HG03558 (cell line): ENCODE data around the gene LEO1.
A peak's percentile ranks its signal among the peaks of the same experiment; 100 is the strongest.
"Not testable (repeated sequence)": the region's sequence is repeated elsewhere in the genome, so short reads cannot be mapped to it uniquely, and the experiment has no call there.

Experiments
- ATAC-seq: cut with Tn5 transposase; IDR thresholded peaks from one replicate; pipeline ENCODE4 v1.9.1; 2021; ENCODE audit warnings: moderate number of reproducible peaks; ENCODE audit not compliant: unreplicated experiment; ENCODE audit errors: extremely low read depth

LEO1 gene

DNA sequence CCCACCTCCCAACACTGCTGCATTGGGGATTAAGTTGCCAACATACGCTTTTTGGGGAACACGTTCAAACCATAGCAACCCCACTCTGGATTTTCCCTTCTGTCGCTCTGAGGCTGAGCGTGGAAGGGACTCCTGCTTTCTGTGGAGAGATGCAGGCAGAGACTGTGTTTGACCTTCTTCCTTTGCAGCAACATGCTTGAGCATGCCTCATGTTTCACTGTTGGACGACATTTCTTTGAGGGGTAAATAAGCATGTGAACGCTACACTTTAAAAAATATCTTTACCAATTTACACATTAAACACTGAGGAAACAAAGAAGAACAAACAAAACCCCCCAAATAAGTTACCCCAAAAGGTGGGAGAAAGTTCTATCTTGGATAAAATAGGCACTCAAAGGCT, 33.2 kb upstream of the LEO1 start:
- no peak for ATAC-seq

DNA sequence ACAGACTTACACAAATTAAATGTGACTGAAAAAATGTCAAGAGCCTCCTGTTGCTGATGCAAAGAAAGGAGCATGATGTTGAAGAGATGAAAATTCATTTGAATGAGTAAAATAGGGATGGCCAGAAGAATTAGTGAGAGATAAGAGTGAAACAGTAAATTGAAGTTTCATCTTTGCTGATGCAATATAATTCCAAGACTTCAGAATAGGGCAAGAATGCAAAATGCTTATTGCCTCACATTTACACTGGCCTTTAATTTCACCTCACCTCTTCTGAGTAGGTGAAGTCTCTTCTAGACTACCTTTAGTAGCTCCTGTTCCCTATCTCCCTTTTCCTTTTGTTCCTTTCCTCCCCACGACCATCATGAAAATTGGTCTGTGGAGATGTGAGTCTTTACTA, 32.1 kb upstream of the LEO1 start:
- no peak for ATAC-seq

DNA sequence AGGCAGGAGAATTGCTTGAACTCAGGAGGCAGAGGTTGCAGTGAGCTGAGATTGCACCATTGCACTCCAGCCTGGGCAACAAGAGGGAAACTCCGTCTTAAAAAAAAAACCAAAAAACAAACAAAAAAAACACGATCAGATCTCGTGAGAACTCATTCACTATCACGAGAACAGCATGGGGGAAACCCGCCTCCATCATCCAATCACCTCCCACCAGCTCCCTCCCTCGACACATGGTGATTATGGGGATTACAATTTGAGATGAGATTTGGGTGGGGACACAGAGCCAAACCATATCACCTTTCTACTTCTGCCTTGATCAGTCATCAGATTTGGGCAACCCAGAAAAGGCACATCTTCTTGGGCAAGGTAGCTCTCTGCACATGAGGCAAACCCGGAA, 31.5 kb upstream of the LEO1 start:
- ATAC-seq, result not testable (repeated sequence)

DNA sequence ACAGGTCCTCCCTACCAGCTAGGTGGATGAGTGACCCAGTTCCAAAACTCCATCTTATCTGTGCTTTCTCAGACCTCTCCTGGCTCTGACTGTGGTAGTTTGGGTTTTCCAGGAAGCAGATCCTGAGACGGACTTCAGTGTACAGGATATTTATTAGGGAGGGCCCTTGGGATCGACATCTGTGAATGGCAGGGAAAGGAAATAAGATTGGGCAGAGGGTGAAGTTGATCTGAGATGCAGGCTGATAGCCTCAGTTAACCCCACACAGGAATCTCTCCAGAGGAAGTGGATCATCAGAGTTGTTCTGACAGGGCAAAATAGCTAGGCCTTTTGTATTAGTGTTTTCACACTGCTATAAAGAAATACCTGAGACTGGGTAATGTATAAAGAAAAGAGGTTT, 30.8 kb upstream of the LEO1 start:
- ATAC-seq, result no peak

DNA sequence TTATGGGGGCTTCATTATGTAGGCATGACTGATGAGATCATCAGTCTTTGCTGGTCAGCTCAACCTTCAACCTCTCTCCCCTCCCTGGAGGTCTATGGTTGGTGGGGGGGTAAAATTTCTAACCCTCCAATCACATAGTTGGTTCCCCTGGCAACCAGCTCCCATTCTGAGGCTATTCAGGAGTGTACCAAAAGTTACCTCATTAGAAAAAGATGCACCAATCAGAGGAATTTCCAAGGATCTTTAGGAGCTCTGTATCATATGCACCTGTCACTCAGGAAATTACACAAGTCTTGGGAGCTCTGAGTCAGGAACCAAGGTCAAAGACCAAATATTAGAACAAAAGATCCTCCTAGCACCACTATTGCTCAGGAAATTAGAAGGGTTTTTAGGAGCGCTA, 21.4 kb upstream of the LEO1 start:
- ATAC-seq, result no peak

DNA sequence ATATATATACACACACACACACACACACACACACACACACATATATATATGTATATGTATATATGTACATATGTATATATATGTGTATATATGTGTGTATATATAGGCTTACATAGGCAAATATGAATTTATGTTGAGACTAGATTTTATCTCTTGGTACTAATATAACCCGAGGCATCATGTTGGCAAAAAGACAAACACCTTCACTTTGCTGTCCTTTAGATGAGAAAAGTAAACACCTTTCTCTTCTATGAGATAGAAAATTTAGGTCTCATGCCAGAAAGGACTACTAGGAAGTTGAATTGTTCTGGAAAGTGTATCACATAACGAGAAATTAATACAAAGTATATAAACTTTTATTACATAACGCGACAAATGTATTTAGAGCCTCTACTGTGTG, 19.6 kb upstream of the LEO1 start:
- ATAC-seq, result no peak

DNA sequence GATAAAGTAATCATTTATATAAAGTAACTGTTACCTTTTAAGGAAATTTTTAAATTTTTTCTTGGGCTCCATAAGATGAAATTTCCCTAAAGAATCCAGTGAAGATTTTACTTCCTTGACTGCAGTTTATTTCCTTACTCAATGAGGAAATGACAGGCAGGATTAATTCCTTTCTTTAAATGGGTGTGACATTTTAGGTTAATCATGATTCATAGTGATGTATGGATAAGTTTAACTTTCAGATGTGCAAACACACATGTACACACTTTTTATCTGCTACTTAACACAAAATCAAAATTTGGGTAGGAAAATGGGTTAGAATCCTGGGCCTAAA, 11.2 kb upstream of the LEO1 start:
- ATAC-seq, result no peak

DNA sequence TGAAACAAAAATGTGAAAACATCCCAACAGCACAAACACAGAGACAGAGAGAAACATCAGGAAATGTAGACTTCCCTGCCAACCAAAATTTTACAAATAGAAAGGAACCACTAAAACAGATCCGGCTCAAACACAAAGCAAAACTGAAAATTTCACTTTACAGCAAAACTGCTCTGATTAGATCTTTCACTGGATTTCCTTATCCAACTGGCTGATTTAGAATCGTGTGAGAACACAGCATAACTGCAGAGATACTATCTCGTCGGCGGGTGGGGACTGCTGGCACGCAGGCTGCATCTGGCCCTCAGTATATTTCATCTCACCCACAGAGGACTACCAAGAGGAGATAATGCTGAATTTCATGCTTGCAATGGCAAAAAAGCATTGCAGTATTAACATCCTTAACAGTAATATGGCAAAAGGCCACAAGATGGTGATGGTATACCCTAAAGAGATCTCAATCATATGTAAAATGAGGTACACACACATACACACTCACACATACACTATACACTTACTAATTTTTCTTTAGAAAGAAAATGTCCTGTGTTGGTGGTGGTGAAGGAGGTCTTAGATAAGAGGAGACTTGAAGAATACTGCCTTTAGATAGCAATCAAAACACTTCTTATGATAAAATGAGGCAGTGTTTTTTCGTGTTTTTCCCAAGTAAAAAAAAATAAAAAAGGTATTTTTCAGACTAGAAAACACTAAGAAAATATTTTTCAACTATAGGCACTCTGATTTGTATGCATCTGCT, 10.6 kb upstream of the LEO1 start:
- ATAC-seq, result peak; percentile 92

DNA sequence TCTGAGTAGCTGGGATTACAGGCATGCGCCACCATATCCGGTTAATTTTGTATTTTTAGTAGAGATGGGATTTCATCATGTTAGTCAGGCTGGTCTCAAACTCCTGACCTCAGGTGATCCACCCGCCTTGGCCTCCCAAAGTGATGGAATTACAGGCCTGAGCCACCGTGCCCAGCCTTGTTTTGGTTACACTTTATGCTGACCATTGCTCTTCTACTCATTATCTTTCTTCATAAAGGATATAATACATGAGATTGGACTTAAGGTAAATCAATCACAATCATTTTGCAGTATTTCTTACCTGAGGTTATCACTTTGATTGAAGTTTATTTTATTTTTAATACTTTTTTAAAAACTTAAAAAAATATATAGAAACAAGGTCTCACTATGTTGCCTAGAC, 2.2 kb upstream of the LEO1 start:
- ATAC-seq, result no peak

DNA sequence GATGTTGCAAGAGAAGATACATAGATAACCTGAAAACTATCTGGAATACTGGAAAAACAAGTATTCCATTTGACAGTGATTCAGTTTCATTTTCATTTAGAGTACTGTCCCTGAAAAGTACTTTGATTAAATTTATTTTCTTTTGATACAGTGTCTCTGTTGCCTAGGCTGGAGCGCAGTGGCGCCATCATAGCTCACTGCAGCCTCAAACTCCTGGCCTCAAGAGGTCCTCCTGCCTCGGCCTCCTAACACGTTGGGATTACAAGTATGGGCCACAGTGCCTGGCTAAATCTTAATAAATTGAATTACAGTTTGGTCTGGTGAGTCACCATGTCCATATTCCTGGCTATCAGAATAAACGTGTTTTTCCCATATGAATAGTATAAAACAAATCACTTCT, 1.6 kb upstream of the LEO1 start:
- ATAC-seq, result no peak

DNA sequence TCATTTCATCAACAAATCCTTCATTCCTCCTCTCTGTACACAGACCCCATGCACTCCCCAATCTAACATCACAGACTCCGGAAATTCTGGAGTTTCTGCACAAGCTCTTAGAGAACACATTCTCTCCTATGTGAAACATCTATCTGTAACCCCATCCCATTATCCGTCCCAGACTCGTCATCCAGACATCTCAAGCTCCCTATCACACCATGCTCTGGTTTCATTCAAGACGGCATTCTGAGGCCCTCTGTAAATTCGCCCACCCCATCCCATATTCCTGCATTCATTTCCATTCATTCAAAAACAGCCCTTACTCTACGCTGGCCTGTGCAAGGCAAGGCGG, 575 bp downstream of the LEO1 start:
- ATAC-seq, result no peak

DNA sequence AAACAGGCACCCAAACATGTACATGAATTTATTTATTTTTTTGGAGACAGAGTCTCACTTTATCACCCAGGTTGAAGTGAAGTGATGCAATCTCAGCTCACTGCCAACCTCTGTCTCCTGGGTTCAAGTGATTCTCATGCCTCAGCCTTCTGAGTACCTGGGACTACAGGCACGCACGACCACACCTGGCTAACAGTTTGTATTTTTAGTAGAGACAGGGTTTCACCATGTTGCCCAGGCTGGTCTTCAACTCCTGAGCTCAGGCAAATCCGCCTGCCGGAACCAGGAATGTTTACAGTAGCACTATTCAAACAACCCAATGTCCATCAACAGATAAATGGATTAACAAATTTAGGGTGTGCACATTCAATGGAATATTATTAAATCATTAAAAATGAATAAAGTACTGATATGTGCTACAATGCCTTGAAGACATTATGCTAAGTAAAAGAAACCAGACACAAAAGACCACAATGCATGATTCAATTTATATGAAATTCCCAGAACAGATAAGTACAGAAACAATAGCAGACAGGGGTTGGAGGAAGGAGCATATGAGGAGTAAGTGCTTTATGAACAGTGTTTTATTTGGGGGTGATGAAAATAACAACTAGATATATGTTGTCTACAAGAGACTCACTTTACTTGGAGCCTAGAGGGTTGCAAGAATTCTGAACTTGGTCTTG, 1.3 kb downstream of the LEO1 start:
- ATAC-seq, result no peak

DNA sequence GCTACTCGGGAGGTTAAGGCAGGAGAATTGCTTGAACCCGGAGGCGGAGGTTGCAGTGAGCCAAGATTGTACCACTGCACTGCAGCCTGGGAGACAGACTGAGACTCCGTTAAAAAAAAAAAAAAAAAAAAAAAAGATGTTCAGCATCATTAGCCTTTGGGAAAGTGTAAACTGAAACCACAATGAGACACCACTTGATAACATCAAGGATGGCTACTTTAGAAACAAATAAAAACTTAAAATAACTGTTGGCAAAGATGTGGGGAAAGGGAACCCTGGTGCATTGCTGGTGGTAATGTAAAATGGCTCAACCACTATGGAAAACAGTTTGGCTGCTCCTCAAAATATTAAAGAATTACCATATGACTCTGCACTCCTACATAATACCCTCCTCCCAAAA, 1.9 kb downstream of the LEO1 start:
- ATAC-seq, result no peak

DNA sequence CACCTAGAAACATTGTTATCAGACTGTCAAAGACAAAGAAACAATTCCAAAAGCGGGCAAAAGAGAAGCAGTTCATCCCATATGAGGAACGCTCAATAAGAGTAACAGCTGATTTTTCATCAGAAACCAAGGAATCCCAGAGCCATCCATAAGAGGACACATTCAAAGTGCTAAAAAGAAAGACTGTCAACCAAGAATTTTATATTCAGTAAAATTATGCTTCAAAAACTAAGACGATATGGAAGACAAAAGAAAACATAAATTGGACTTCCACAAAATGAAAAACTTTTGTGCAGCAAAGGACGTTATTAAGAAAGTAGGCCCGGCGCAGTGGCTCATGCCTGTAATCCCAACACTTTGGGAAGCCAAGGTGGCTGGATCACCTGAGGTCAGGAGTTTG, 4.0 kb downstream of the LEO1 start:
- ATAC-seq, result no peak

DNA sequence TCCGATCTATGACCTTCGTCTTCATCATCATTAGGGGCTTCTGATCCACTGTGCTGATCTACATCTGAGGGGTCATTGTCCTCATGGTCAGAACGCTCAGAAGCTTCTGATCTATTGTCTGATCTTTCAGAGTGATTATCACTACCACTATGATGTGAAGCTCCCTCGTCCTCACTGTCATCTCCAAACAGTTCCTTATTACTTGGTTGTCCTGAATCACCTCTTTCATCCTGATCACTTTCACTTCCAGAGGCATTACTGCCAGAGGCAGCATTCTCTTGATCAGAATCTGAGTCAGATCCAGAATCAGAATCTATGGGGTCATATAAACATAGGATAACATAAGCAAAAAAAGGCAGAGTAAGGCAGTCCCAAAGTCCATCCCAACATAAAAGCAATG, 5.4 kb downstream of the LEO1 start:
- no peak for ATAC-seq

DNA sequence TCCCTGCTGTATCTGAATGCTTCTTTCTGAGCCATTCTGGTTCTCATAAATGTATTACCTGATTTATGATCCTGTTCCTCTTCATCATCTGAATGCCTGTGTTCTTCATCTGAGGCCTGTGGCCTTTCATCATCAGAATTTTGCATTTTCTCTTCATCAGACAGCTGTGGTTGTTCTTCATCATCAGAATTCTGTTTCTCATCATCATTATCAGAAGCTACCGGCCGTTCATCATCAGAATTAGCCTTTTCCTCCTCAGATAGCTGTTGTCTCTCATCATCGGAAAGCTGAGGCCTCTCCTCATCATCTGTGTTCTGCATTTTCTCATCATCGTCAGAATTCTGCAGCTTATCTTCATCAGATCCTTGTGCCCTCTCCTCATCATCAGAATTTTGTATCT, 5.9 kb downstream of the LEO1 start:
- ATAC-seq, result no peak

DNA sequence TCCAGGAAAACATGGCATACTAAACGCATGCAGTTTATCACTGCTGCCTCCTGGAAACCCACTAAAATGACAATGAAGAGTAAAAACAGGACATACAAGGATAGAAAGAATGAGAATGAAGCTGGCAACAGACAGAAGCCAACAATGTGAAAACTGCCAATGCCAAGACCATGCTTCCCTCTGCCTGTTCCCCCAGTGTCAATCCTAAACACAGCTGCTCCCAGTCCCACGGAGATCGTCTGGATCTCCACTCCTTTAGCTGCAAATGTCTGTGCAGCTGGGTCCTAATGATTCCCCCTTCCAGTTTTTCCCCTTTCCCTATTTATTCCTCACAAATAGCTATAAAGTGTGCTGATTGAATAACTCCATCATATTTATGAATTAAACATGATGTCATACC, 16.1 kb downstream of the LEO1 start:
- ATAC-seq, result no peak

DNA sequence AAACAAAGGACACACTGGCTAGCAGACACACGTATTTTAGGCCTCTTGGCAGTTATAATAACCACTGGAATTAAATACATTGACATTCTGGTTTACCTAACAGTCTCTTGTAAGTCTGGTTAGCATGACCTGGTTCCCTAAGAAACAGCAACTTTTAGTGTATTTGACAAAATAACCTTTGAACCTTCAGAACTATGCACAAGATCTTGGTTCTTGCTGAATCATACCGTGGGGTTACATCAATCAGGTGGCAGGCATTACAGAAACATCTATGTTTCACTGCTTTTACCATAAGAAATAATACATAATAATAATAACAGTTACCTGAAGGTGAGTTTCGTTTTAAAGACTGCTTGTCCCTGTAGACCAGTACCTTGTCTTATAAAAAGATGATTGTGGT, 18.8 kb downstream of the LEO1 start:
- no peak for ATAC-seq

DNA sequence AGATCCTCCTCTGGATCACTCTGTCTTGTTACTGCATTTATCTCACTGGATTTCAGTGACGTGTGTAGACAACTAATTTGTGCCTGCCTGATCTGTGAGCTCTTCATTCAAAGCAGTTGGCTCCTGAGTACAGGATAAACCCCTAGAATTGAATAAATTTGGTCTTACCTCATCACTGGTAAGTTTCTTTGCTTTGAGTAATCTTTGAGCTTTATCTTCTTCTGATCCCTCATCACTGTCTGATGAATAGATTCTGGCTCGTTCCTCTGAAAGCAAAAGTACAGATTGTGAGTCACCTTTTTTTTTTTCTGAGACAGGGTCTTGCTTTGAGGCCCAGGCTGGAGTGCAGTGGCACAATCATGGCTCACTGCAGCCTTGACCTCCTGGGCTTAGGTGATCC, 24.5 kb downstream of the LEO1 start:
- ATAC-seq, result no peak

DNA sequence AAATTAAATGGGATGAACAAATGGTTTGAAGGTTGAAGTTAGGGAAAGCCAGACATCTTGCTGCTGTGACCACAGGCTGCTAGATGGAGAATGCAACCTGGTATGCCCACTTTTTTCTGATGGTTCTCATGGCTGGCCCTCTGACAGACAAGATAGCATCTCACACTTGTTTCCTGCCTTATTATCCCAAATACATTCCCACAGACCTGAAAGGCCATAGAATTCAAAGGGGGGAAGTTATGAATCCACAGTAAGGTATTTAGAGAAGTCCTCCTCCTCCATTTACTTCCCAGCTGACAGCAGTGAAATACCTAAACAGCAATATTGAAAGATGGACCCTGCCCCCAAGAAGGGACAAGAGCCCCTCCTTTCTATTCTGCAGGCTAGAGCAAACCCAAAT, 32.4 kb downstream of the LEO1 start:
- ATAC-seq, result no peak

DNA sequence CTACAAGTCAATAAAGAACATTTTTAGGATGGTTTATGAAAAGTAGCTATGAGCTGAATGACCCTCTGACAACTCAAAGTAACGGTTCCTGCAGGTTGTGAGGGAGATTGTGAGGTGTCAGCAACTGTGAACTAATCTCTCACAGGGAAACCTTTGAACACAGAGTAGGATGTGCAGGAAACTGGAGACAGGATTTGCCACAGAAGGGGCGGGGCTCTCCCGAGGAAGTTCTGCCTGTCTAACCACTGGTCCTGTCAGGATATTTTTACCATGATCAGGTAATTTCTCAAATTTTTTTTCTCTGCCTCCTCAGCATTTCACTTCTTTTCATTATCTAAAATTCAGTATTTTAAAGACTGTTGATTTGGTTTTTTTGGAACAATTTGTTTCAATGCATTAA, 33.3 kb downstream of the LEO1 start:
- ATAC-seq, result no peak

DNA sequence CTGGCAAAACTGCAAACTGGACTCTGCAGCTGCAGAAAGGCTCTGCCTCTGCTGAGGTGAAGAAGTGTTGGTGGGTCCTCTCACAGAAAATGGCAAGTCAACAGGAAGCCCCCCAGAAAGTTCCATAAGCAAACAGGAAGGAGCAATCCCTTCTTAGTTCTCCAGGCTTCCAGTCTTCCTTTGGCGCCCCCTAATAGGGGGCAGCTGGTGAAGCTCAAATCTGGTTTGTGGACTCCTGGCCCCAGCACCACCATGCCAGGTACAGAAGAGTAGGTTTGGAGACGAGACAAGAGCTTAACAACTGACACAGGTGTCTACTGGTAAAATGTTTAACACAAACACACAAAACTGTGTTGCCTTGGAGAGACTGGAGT, 35.5 kb downstream of the LEO1 start:
- no peak for ATAC-seq
